ENCODE data around the gene EML1.

DNA sequence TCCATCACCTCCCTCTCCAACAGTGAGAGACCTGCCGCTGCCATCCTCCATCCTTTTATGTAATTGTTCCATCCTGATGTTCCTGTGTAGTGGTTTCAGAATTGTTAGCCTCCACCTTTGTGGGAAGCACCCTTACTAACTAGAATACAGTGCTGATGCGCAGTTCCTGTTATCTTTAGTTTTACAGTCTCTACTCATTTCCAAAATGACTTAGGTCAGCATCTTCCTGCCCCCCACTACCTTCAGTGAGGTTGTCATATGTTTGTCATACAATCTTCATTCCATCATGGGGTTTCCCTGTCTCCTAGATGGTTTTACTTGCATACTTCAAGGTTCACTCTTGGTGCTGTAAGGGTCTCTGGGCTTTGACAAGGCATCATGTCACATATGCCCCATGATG lies 69.8 kb downstream of the EML1 start:
- TF ChIP-seq, protein P1, sequence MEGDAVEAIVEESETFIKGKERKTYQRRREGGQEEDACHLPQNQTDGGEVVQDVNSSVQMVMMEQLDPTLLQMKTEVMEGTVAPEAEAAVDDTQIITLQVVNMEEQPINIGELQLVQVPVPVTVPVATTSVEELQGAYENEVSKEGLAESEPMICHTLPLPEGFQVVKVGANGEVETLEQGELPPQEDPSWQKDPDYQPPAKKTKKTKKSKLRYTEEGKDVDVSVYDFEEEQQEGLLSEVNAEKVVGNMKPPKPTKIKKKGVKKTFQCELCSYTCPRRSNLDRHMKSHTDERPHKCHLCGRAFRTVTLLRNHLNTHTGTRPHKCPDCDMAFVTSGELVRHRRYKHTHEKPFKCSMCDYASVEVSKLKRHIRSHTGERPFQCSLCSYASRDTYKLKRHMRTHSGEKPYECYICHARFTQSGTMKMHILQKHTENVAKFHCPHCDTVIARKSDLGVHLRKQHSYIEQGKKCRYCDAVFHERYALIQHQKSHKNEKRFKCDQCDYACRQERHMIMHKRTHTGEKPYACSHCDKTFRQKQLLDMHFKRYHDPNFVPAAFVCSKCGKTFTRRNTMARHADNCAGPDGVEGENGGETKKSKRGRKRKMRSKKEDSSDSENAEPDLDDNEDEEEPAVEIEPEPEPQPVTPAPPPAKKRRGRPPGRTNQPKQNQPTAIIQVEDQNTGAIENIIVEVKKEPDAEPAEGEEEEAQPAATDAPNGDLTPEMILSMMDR (IDR thresholded peaks at IDR 0.05; ENCODE audit: poor library complexity), result no peak
- TF ChIP-seq EZH2 (IDR thresholded peaks at IDR 0.05; ENCODE audit: borderline replicate concordance), result no peak

Measured in hepatocyte (in vitro differentiated cells).